ENCODE data around the gene ZNF280B.
"Not testable (repeated sequence)": the region's sequence is repeated elsewhere in the genome, so short reads cannot be mapped to it uniquely, and the experiment has no call there.

Gene ZNF280B

GRCh38 chr22:22463855-22464540 is 44.5 kb downstream of the ZNF280B start:
- DNase-seq (ENCODE audit: low read depth): peak; percentile 29

DNA sequence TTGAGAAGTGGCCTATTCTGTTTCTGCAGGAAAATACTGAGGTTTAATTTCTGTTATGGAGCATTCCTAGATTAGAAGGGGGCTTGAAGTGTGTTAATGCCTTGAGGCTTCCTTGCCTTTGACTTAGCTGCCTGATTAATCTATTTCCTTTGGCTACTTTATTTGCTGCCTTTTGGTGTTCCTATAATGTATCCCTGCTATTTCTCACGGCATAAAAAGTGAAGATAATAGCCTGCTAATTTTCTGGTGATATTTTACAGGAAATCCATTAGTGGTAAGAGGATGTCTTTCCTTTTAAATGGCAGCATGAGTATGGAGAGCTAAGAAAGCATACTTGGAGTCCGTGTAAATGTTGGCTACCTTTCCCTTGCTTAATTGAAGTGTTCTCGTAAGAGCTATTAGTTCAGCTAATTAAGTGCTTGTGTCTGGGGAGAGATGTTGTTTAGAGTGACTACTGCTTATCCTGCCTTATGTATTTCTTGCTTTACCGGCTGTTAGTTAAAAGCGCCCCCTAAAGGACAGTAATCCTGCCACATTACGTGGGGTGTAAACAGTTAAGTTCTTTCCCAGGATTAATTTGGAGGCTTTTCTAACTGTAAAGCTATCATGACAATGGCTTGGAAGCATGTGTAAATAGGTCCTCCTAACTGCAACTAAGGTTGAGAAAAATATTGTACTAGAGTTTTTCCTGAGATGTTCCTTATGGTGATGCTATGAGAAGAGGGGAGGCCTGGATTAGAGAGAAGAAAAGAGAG is 45.6 kb downstream of the ZNF280B start:
- no peak for DNase-seq (ENCODE audit: low read depth)

DNA sequence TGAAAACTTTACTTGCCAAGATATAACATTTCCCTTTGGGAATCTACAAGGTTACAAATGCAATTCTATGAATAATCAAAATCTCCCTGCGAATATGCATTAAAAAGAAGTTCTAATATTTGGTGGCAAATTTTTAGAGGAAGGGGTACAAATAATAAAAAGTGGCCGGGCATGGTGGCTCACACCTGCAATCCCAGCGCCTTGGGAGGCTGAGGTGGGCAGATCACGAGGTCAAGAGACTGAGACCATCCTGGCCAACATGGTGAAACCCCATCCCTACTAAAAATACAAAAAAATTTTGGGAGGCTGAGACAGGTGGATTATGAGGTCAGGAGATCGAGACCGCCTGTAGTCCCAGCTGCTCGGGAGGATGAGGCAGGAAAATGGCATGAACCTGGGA is 47.0 kb downstream of the ZNF280B start:
- DNase-seq (ENCODE audit: low read depth): no peak

DNA sequence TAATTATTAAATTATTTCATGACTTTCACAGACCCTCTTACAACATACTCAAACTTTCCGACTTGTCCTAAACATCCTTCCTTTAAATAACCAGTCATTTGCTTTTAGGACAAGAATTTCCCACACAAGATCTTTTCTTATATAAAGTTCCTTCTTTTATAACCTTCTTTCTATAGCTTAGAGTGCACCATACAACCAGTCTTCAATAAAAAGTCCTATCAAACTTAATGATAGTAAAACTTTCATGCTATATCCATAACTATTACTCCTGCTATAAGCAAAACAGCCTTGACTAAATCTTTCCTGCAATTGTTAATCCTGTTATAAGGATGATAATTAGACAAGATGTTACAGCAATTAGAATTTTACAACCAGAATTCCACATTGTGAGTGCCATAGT is 47.4 kb downstream of the ZNF280B start:
- no peak for DNase-seq (ENCODE audit: low read depth)

DNA sequence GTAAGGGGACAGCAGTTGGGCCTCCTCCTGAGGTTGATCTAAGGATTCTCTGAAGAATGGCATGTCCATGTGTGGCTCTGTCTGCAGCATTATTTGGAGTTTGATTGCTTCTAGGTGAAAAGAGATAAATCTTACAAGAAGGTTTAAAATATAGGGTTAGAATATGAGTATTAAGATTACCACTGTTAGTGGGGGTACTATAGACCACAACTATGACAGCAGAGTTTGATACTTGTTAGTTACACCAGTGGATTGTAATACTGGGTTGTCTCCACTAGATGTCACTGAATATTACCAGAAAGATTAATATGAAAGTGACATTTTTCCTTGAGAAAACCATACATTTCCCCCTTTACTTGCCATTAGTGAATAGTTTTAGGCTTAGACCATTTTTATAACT is 47.9 kb downstream of the ZNF280B start:
- DNase-seq (ENCODE audit: low read depth): no peak

DNA sequence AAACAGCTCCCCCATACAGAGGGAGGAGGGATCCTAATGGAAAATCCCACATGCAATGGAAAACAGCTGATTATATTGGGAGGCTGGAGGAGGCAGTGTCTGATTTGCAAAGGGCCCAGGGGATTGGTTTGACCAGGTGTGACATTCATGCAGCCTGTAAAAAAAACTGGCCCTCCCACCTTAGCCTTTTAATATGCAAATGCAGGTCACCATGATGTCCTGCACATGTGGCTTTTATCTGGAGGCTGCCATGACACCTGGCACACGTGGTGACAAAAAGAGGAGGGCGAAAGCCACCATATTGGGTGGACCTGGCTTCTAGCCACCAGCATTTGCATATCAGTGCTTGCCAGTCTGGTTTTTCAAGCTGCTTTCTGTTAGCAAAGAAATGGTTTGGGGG is 48.5 kb downstream of the ZNF280B start:
- DNase-seq (ENCODE audit: low read depth): no peak

- no peak for DNase-seq (ENCODE audit: low read depth)
Observed at GRCh38 chr22:22458896-22459588, 49.5 kb downstream of the ZNF280B start.

- no peak for DNase-seq (ENCODE audit: low read depth)
Observed at GRCh38 chr22:22458387-22458786, 50.2 kb downstream of the ZNF280B start.

GRCh38 chr22:22454997-22455396 is 53.5 kb downstream of the ZNF280B start:
- DNase-seq (ENCODE audit: low read depth): no peak

DNA sequence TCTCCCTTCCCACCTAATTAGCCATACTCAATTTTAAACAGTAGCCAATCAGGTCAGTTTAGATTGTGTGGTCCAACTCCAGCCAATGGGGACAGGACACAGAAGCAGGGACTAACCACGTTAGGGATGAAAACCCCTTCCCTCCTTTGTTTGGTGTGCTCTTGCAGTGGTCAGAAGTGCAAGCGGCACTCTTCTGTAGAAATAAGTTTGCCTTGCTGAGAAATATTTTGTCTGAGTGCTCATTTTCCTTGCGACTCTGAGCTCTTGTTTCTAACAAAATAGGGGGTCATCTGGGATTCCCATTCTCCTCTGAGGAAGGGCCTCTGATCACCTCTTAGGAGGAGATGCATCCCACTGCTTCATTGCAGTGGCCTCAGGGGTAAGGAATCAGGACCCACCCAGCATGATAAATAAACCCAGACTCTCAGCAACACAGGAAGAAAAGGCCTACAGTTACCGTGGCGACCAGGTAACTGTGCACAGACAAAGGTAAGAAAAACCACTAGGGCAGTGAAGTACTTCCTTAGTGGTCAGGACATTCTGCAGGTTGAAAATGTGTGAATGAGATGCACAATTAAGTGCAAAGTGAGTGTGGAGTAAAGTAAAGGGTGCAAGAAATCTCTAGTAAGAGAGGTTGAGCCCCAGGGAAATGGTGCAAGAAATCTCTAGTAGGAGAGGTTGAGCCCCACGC is 55.4 kb downstream of the ZNF280B start:
- DNase-seq (ENCODE audit: low read depth): no peak

DNA sequence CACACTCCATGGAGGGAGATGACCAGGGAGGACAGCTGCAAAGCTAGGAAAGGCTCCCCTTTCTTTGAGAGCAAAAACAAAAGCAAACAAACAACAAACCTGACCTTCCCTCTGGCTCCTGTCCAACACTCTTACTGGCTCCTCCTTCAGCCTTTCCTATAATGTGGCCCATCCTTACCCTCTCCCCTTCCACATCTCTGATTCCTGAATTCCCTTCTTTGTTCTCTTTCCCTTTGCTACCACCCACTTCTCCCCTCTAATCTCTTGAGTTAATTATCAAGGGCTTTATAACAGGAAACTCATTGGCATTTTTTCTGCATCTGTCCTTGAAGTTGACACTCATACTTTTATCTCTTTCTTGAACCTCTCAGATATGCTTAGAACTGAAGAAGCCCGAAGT is 56.3 kb downstream of the ZNF280B start:
- DNase-seq (ENCODE audit: low read depth): no peak

- DNase-seq (ENCODE audit: low read depth): no peak
Observed at GRCh38 chr22:22450343-22450839, 58.2 kb downstream of the ZNF280B start.

GRCh38 chr22:22449819-22450218 is 58.7 kb downstream of the ZNF280B start:
- DNase-seq (ENCODE audit: low read depth): no peak

GRCh38 chr22:22446517-22446916 is 62.0 kb downstream of the ZNF280B start:
- DNase-seq (ENCODE audit: low read depth): no peak

- DNase-seq (ENCODE audit: low read depth): not testable (repeated sequence)
Observed at GRCh38 chr22:22444007-22444589, 64.4 kb downstream of the ZNF280B start.

DNA sequence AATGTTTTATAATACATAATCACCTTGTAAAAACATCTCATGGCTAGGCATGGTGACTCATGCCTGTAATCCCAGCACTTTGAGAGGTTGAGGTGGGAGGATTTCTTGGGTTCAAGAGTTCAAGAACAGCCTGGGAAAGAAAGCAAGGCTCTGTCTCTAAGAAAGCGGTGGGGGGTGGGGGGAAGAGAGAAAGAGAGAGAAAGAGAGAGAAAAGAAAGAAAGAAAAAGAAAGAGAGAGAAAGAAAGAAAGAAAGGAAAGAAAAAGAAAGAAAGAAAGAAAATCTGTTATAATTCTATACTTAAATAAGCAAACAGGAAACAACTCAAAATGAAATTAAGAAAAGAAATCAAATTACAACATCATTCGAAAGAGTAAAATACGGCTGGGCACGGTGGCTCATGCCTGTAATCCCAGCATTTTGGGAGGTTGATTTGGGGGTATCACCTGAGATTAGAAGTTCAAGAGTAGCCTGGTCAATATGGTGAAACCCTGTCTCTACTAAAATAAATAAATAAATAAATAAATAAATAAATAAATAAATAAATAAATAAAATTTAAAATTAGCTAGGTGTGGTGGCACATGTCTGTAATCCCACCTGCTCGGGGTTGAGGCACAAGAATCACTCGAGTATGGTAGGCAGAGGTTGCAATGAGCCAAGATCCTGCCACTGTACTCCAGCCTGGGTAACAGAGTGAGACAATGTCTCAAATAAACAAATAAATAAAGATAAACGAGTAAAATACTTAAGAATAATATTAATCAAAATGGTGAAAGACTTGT is 65.4 kb downstream of the ZNF280B start:
- DNase-seq (ENCODE audit: low read depth): no peak

DNA sequence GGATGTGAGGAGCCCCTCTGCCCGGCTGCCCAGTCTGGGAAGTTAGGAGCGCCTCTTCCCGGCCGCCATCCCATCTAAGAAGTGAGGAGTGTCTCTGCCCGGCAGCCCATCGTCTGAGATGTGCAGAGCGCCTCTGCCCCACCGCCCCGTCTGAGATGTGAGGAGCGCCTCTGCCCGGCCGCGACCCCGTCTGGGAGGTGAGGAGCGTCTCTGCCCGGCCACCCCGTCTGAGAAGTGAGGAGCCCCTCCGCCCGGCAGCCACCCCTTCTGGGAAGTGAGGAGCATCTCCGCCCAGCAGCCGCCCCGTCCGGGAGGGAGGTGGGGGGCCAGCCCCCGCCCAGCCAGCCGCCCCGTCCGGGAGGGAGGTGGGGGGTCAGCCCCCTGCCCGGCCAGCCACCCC is 66.9 kb downstream of the ZNF280B start:
- DNase-seq (ENCODE audit: low read depth): not testable (repeated sequence)

DNA sequence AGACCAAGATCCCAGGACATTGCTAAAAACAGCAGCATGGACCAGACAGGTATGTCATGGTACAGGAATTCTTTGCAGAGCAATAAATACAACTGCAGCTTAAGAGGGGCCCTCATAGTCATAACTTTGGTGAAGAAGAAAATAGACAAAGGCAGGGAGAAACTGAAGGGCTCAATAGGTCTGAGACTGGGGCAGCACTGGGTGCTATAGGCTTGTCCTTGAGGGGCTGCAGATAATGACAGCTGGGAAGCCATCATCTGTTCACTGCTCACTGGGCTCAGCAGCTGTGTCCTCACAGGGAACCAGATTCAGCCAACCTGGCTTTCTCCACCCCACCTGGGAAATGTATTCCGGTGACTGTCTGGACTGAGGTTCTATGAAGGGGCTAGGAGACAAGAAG is 68.4 kb downstream of the ZNF280B start:
- DNase-seq (ENCODE audit: low read depth): no peak

Measured in fibroblast of gingiva (primary cell).